Transverse colon (tissue), 4 donors: ENCODE results near the gene POLR3GL. TPM values are rescaled to one million over a fixed set of nuclear protein-coding genes. Genes with fewer than 3 reads are reported as not detected.

Experiments used
- DNase-seq: peaks from one replicate; pipeline ENCODE4 v3.0.0-alpha.2; 2019
- H3K27ac ChIP-seq, 4 donors: fragments of 200-600 bp; sonication (generic); 2 replicates each; pipeline ENCODE4 v1.5.1; 2016 to 2018; ENCODE audit warnings: inconsistent platforms in 4 of 4
- H3K27me3 ChIP-seq: fragments of 200-600 bp; sonication (generic); 2 replicates; pipeline ENCODE4 v1.5.1; 2017; ENCODE audit warnings: inconsistent platforms
- H3K36me3 ChIP-seq, 4 donors: fragments of 200-600 bp; sonication (generic); 2 replicates each; pipeline ENCODE4 v1.5.1; 2017 to 2019; ENCODE audit warnings: inconsistent platforms in 4 of 4
- H3K4me1 ChIP-seq, 4 donors: fragments of 200-600 bp; sonication (generic); 2 replicates each; pipeline ENCODE4 v1.5.1; 2017 to 2020; ENCODE audit warnings: inconsistent platforms in 4 of 4
- H3K4me3 ChIP-seq, 4 donors: fragments of 200-600 bp; sonication (generic); 1 replicate in 1 of 4; 2 replicates in 3 of 4; pipeline versions ENCODE4 v1.5.1 to v1.6.1; 2017 to 2019; ENCODE audit warnings: inconsistent platforms in 4 of 4
- H3K9me3 ChIP-seq, 2 donors: fragments of 200-600 bp; sonication (generic); 2 replicates each; pipeline ENCODE4 v1.5.1; 2017 to 2019; ENCODE audit warnings: inconsistent platforms in 2 of 2
- EP300 ChIP-seq: sonication (generic); formaldehyde crosslinking; IDR thresholded peaks from one replicate; pipeline ENCODE4 v1.6.1; 2017; ENCODE audit warnings: antibody characterized with exemption, low read depth
- POLR2A ChIP-seq: fragments of 450-650 bp; IDR thresholded peaks from one replicate; pipeline ENCODE4 v1.6.1; 2016; ENCODE audit warnings: antibody characterized with exemption, mild to moderate bottlenecking, moderate library complexity
- POLR2AphosphoS5 ChIP-seq, 3 donors: sonication (generic); formaldehyde crosslinking; IDR thresholded peaks; one replicate each; pipeline ENCODE4 v1.6.1; 2016; ENCODE audit warnings: antibody characterized with exemption in 3 of 3
- WGBS, 2 donors: methylation state at CpG; one replicate each; pipeline ENCODE4 v1.1.5; 2018; ENCODE audit warnings: low coverage in 1 of 2; 5-methylcytosine and 5-hydroxymethylcytosine counted together
- in situ Hi-C, 4 donors: fragments of 200-750 bp; cut with MboI; loops; one replicate each; pipeline versions ENCODE4 v1.15.0 to v1.15.1; 2017; ENCODE audit warnings: low sequenced_read_pairs in 3 of 4, low pct_ligation_motif_present in 1 of 4, low pct_unique_long_range_greater_than_20kb in 1 of 4
- intact Hi-C: fragments of 100-400 bp; cut with DNase I; formaldehyde crosslinking; loops from one replicate; pipeline ENCODE4 v1.15.1; 2023; ENCODE audit warnings: low total_unique reads
- total RNA-seq, 4 donors: library from RNA; depleted of rRNA; stranded (reverse); fragments of >200 nt; gene quantifications; one replicate each; pipeline ENCODE4 v1.1.0, GENCODE V29; 2016
- TF ChIP-seq, protein P1 (sequence below), 5 experiments: fragments of 200-600 bp in 3 of 5; fragments of 450-650 bp in 2 of 5; sonication (generic) in 3 of 5; IDR thresholded peaks; 1 replicate in 2 of 5; 2 replicates in 3 of 5; pipeline ENCODE4 v1.5.1; 2016 to 2017; ENCODE audit warnings: antibody characterized with exemption in 5 of 5, inconsistent platforms in 3 of 5, mild to moderate bottlenecking in 2 of 5, moderate library complexity in 1 of 5

The POLR3GL gene
- total RNA-seq, 4 donors from 2014 or later = 1.2 to 23.7 (median 14.4) TPM

GRCh38 chr1:145982010-145982723, 17.7 kb downstream of the POLR3GL start:
- 77 to 82% methylated on average over 3 to 6 of the region's 6 CpGs for WGBS, 2 donors
- Histone ChIP-seq H3K9me3 (no peaks in the 10 kb centered on the region), H3K27ac (peak overlapping the region; percentile 97 to 99 (median 98)), H3K4me3 (no peak overlapping the region), H3K27me3 (no peaks in the 10 kb centered on the region), H3K36me3 (no peaks in the 10 kb centered on the region), H3K4me1 (peaks cover 76 to 91% (median 81%) of the 10 kb centered on the region in 4 donors)
- DNase-seq = no peak
- intact Hi-C loops (no loop called here), in situ Hi-C loops (no loop called here)
- TF ChIP-seq POLR2AphosphoS5 (IDR thresholded peaks at IDR 0.05) = peak; percentile 17 to 37 (median 26)
- TF ChIP-seq EP300 = no peak

DNA sequence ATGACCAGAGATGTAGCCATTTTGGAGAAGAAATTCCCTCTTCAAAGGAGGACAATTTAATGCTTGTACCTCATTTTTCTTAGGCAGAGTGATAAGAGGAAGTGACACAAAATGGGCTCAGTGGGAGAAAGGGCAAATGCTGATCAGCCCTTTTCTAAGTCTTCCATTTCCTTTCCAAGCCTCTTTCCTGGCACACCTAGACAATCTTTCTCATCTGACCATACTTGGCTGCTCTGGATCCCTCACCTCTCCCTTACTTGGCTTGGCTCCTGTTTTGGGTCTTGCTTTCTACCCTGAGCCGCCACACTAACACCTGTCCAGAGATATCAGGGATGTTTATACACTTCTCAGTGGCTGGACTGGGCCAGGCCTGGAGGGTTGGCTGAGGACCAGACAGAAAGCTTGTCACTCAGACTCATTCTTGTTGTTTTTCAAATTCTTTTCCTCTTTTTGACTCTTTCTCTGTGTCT, 18.8 kb downstream of the POLR3GL start:
- TF ChIP-seq EP300 (no peak), POLR2AphosphoS5 (IDR thresholded peaks at IDR 0.05) (peak in 2 of 3 donors; percentile 36 to 69), POLR2A (peak; percentile 28)
- TF ChIP-seq, protein P1, sequence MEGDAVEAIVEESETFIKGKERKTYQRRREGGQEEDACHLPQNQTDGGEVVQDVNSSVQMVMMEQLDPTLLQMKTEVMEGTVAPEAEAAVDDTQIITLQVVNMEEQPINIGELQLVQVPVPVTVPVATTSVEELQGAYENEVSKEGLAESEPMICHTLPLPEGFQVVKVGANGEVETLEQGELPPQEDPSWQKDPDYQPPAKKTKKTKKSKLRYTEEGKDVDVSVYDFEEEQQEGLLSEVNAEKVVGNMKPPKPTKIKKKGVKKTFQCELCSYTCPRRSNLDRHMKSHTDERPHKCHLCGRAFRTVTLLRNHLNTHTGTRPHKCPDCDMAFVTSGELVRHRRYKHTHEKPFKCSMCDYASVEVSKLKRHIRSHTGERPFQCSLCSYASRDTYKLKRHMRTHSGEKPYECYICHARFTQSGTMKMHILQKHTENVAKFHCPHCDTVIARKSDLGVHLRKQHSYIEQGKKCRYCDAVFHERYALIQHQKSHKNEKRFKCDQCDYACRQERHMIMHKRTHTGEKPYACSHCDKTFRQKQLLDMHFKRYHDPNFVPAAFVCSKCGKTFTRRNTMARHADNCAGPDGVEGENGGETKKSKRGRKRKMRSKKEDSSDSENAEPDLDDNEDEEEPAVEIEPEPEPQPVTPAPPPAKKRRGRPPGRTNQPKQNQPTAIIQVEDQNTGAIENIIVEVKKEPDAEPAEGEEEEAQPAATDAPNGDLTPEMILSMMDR (IDR thresholded peaks at IDR 0.05) = no peak
- Histone ChIP-seq H3K27me3 (no peaks in the 10 kb centered on the region), H3K9me3 (no peaks in the 10 kb centered on the region), H3K27ac (peak overlapping the region; percentile 97 to 99 (median 98)), H3K36me3 (no peaks in the 10 kb centered on the region), H3K4me3 (no peak overlapping the region), H3K4me1 (peaks cover 69 to 80% (median 77%) of the 10 kb centered on the region in 4 donors)
- 50% methylated on average over 1 of the region's 1 CpG; no CpG with 5 or more reads in 1 of the 2 donors for WGBS, 2 donors
- intact Hi-C loops = no loop called here
- in situ Hi-C loops = no loop called here
- peak; percentile 74 for DNase-seq

- WGBS, 2 donors = 65 to 83% methylated on average over 7 to 12 of the region's 12 CpGs
- no peaks in the 10 kb centered on the region for H3K27me3 ChIP-seq
- no peak overlapping the region for H3K4me3 ChIP-seq
- peaks cover 64 to 72% (median 68%) of the 10 kb centered on the region in 4 donors for H3K4me1 ChIP-seq
- H3K9me3 ChIP-seq = no peaks in the 10 kb centered on the region
- in situ Hi-C loops (no loop called here), intact Hi-C loops (no loop called here)
- peak overlapping the region; percentile 97 to 99 (median 98) for H3K27ac ChIP-seq
- H3K36me3 ChIP-seq = no peaks in the 10 kb centered on the region
- TF ChIP-seq POLR2A = no peak
- TF ChIP-seq, protein P1 (IDR thresholded peaks at IDR 0.05) = no peak
- no peak for TF ChIP-seq POLR2AphosphoS5 (IDR thresholded peaks at IDR 0.05)
- TF ChIP-seq EP300 = no peak
- peak; percentile 73 for DNase-seq
Observed at GRCh38 chr1:145983960-145984830, 19.7 kb downstream of the POLR3GL start.

GRCh38 chr1:145985129-145985501, 20.6 kb downstream of the POLR3GL start:
- intact Hi-C loops = no loop called here
- Histone ChIP-seq H3K4me1 (peaks cover 57 to 67% (median 62%) of the 10 kb centered on the region in 4 donors), H3K27me3 (no peaks in the 10 kb centered on the region), H3K27ac (peak overlapping the region; percentile 97 to 99 (median 98)), H3K4me3 (no peak overlapping the region), H3K36me3 (no peaks in the 10 kb centered on the region), H3K9me3 (no peaks in the 10 kb centered on the region)
- no peak for TF ChIP-seq POLR2A
- TF ChIP-seq, protein P1 (IDR thresholded peaks at IDR 0.05) = no peak
- no peak for TF ChIP-seq EP300
- in situ Hi-C loops = no loop called here
- no peak for DNase-seq
- WGBS, 2 donors = 20 to 65% methylated on average over 2 of the region's 2 CpGs
